ENCODE measurements around the gene DPYSL5.

The DPYSL5 gene

GRCh38 chr2:26978061-26978596, 130.2 kb downstream of the DPYSL5 start:
- TF ChIP-seq REST (IDR thresholded peaks at IDR 0.05; ENCODE audit: insufficient read depth in 1 of 2, low read depth in 2 of 2, low read length in 2 of 2) (no peak), FOXP2 (optimal IDR thresholded peaks at IDR 0.05; ENCODE audit: borderline replicate concordance, extremely low read depth, extremely low read length, insufficient read depth) (no peak), TAF1 (IDR thresholded peaks at IDR 0.05; ENCODE audit: borderline replicate concordance, insufficient read depth, low read length) (no peak), POLR2AphosphoS5 (IDR thresholded peaks at IDR 0.05; ENCODE audit: low read depth, low read length) (no peak), SIN3A (IDR thresholded peaks at IDR 0.05; ENCODE audit: borderline replicate concordance, insufficient read depth, low read length) (no peak)

GRCh38 chr2:26979741-26980140, 131.8 kb downstream of the DPYSL5 start:
- TF ChIP-seq FOXP2 (optimal IDR thresholded peaks at IDR 0.05; ENCODE audit: borderline replicate concordance, extremely low read depth, extremely low read length, insufficient read depth) (no peak), REST (IDR thresholded peaks at IDR 0.05; ENCODE audit: insufficient read depth in 1 of 2, low read depth in 2 of 2, low read length in 2 of 2) (no peak), TAF1 (IDR thresholded peaks at IDR 0.05; ENCODE audit: borderline replicate concordance, insufficient read depth, low read length) (no peak), SIN3A (IDR thresholded peaks at IDR 0.05; ENCODE audit: borderline replicate concordance, insufficient read depth, low read length) (no peak), POLR2AphosphoS5 (IDR thresholded peaks at IDR 0.05; ENCODE audit: low read depth, low read length) (no peak)

GRCh38 chr2:26980971-26981370, 133.0 kb downstream of the DPYSL5 start:
- TF ChIP-seq TAF1 (IDR thresholded peaks at IDR 0.05; ENCODE audit: borderline replicate concordance, insufficient read depth, low read length) (no peak), FOXP2 (optimal IDR thresholded peaks at IDR 0.05; ENCODE audit: borderline replicate concordance, extremely low read depth, extremely low read length, insufficient read depth) (no peak)

GRCh38 chr2:26982102-26982742, 134.3 kb downstream of the DPYSL5 start:
- no peak for TF ChIP-seq REST (IDR thresholded peaks at IDR 0.05; ENCODE audit: insufficient read depth in 1 of 2, low read depth in 2 of 2, low read length in 2 of 2)
- TF ChIP-seq POLR2AphosphoS5 (IDR thresholded peaks at IDR 0.05; ENCODE audit: low read depth, low read length), result no peak
- TF ChIP-seq FOXP2 (optimal IDR thresholded peaks at IDR 0.05; ENCODE audit: borderline replicate concordance, extremely low read depth, extremely low read length, insufficient read depth), result no peak
- no peak for TF ChIP-seq SIN3A (IDR thresholded peaks at IDR 0.05; ENCODE audit: borderline replicate concordance, insufficient read depth, low read length)
- no peak for TF ChIP-seq TAF1 (IDR thresholded peaks at IDR 0.05; ENCODE audit: borderline replicate concordance, insufficient read depth, low read length)

GRCh38 chr2:26983746-26984145, 135.8 kb downstream of the DPYSL5 start:
- TF ChIP-seq FOXP2 (optimal IDR thresholded peaks at IDR 0.05; ENCODE audit: borderline replicate concordance, extremely low read depth, extremely low read length, insufficient read depth) (no peak), SIN3A (IDR thresholded peaks at IDR 0.05; ENCODE audit: borderline replicate concordance, insufficient read depth, low read length) (no peak), TAF1 (IDR thresholded peaks at IDR 0.05; ENCODE audit: borderline replicate concordance, insufficient read depth, low read length) (no peak), POLR2AphosphoS5 (IDR thresholded peaks at IDR 0.05; ENCODE audit: low read depth, low read length) (no peak), REST (IDR thresholded peaks at IDR 0.05; ENCODE audit: insufficient read depth in 1 of 2, low read depth in 2 of 2, low read length in 2 of 2) (no peak)

Measured in PFSK-1 (cell line).